Cardiac fibroblast (primary cell): ENCODE measurements around the gene USP40.

Experiments used
- DNase-seq, 2 donors: peaks; one replicate each; pipeline versions ENCODE4 v3.0.0 to v3.0.0-alpha.2; 2010; ENCODE audit warnings: low read depth in 2 of 2
- H3K4me3 ChIP-seq, 2 donors: replicated peaks in 1 of 2; 1 replicate in 1 of 2; 2 replicates in 1 of 2; pipeline ENCODE4 v1.5.1; 2011; ENCODE audit warnings: low read depth in 2 of 2, low read length in 2 of 2, mild to moderate bottlenecking in 2 of 2, moderate library complexity in 1 of 2
- TF ChIP-seq, protein P1 (sequence below): IDR thresholded peaks from one replicate; pipeline ENCODE4 v1.5.1; 2011; ENCODE audit warnings: low read depth, mild to moderate bottlenecking, low read length, inconsistent platforms

The USP40 gene

DNA sequence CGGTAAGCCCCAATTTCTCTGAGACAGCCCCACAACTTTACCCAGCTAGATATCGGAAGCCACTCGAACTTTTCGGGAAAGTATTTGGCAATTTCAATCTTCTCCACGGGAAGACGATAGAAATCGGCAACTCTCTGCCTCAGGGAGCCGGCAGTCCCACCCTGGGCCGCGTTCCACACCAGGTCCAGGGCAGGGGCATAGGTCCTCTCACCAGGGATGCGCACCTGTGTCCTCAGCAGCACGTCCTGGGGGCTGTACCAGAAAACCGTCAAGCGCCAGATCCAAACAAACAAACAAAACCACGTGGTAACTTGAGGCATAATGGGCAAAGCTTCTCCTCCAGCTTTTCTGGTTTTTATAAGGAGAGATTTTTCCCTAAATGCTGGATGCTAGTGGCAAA is 80.9 kb downstream of the USP40 start:
- no peak overlapping the region for H3K4me3 ChIP-seq
- DNase-seq: no peak
- TF ChIP-seq, protein P1, sequence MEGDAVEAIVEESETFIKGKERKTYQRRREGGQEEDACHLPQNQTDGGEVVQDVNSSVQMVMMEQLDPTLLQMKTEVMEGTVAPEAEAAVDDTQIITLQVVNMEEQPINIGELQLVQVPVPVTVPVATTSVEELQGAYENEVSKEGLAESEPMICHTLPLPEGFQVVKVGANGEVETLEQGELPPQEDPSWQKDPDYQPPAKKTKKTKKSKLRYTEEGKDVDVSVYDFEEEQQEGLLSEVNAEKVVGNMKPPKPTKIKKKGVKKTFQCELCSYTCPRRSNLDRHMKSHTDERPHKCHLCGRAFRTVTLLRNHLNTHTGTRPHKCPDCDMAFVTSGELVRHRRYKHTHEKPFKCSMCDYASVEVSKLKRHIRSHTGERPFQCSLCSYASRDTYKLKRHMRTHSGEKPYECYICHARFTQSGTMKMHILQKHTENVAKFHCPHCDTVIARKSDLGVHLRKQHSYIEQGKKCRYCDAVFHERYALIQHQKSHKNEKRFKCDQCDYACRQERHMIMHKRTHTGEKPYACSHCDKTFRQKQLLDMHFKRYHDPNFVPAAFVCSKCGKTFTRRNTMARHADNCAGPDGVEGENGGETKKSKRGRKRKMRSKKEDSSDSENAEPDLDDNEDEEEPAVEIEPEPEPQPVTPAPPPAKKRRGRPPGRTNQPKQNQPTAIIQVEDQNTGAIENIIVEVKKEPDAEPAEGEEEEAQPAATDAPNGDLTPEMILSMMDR: no peak

DNA sequence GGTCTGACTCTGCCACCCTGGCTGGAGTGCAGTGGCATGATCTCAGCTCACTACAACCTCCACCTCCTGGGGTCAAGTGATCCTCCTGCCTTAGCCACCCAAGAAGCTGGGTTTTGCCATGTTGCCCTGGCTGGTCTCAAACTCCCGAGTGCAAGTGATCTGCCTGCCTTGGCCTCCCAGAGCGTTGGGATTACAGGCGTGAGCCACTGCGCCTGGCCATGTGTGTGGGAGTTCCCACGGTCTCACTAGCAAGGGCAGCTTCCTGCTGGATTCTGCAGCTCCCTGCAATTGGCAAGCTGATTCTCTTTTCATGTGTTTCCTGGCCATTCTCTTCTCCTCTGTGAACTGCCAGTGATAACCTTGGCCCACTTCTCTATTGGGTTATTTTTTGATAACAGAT is 84.0 kb downstream of the USP40 start:
- DNase-seq: no peak
- TF ChIP-seq, protein P1: no peak

GRCh38 chr2:233481368-233482142 is 85.0 kb downstream of the USP40 start:
- no peak overlapping the region for H3K4me3 ChIP-seq
- TF ChIP-seq, protein P1: no peak
- peak in 1 of 2 donors; percentile 8 for DNase-seq

More for the DNA sequence above, 84.0 kb downstream of the USP40 start:
- H3K4me3 ChIP-seq: no peak overlapping the region

DNA sequence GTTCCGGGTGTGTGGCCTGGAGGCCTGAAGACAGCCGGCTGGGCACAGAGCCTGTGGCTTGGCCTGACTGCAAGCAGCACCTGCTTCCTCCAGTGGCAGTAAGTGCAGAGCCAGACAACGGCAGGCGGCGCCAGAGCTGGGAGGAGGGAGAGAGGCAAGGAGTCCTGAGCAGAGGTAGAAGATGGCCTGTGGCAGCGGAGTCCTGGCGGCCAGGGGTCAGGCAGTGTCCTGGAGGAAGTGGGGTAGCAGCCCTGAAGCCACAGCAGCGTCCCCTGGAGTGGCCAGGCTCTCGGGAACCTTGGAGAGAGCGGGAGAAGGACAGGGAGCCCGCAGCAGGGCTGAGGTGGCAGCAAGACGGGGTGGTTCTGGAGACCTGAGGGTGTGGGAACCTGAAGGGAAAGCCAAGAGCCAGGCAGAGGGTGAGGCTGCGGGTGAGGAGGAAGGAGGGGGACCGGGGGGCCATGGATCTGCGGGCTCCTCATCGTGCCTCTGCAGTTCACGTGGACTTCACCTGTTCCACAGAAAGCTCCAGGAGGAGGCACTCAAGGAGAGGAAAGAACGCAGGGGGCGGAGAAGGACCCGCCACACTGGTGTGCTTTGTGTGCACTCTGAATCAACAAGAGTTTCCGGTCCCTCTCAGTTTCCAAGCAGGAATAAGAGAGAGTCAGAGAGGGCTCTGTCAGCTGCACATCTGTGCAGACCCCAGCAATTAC is 85.9 kb downstream of the USP40 start:
- TF ChIP-seq, protein P1: no peak
- DNase-seq: peak in 1 of 2 donors; percentile 24
- no peak overlapping the region for H3K4me3 ChIP-seq

DNA sequence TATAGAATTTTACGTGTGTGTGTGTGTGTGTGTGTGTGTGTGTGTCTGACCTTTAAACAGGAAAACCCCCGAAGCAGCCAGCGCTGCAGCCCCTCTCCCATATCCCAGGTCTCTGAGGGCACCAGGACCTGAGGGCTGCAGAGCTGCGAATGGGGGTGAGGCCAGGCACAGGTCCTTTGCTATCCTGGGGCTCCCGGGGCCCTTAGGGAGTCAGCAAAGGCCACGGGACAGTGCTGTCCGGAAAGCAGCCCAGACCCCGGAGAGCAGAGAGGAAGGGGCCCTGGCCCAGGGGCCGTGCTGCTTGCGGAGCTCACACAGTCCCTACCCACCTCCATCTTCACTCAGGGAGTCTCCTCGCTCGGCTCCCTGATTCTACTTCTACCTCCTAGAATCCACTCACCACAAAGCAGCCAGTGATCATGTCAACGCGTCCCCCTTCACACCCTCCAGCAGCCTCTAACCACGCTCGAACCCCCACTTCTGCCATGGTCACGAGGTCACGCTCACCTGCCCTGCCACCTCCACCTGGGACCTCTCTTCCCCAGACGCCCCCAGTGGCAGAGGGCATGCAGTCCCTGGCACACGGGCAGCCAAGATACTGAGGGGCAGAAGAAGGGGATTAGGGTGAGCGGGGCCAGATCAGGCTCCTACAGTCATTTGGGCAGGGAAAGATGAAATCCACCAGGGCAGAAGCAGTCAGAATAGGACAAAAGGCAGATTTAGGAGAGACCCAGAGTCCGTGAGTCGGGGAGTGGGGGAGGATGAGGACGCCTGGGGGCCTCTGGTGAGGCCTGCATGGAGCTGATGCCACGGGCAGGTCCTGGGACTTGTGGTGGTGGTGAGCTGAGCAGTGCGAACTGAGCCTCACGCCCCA is 86.7 kb downstream of the USP40 start:
- H3K4me3 ChIP-seq: no peak overlapping the region
- no peak for DNase-seq
- TF ChIP-seq, protein P1: no peak

- no peak overlapping the region for H3K4me3 ChIP-seq
- TF ChIP-seq, protein P1: no peak
- no peak for DNase-seq
Measured at GRCh38 chr2:233477548-233478433, 88.8 kb downstream of the USP40 start.
